Smooth muscle cell (in vitro differentiated cells): ENCODE measurements around the gene ADCK1. TPM values are rescaled to one million over a fixed set of nuclear protein-coding genes. Genes with fewer than 3 reads are reported as not detected.

Source experiments
- DNase-seq: peaks from one replicate; lab custom pipeline; 2025; ENCODE audit not compliant: unreplicated experiment; lab: John Stamatoyannopoulos, UW
- H2AFZ ChIP-seq: fragments of 200-600 bp; sonication (generic); 2 replicates; pipeline ENCODE4 v1.6.0; 2016; ENCODE audit warnings: antibody characterized with exemption, low read depth, mild to moderate bottlenecking
- H3F3A ChIP-seq: fragments of 200-600 bp; sonication (generic); 2 replicates; pipeline ENCODE4 v1.6.0; 2017; ENCODE audit warnings: antibody characterized with exemption, low read depth
- H3K27ac ChIP-seq: fragments of 200-600 bp; sonication (generic); 2 replicates; pipeline ENCODE4 v1.5.1; 2016; ENCODE audit warnings: low read depth, mild to moderate bottlenecking
- H3K27me3 ChIP-seq: fragments of 200-600 bp; sonication (generic); 2 replicates; pipeline ENCODE4 v1.6.1; 2016; ENCODE audit warnings: low read depth, mild to moderate bottlenecking
- H3K36me3 ChIP-seq: fragments of 200-600 bp; sonication (generic); 2 replicates; pipeline ENCODE4 v1.5.1; 2016; ENCODE audit warnings: low read depth
- H3K4me1 ChIP-seq: fragments of 200-600 bp; sonication (generic); 2 replicates; pipeline ENCODE4 v1.5.1; 2016; ENCODE audit warnings: low read depth
- H3K4me2 ChIP-seq: fragments of 200-600 bp; sonication (generic); 2 replicates; pipeline ENCODE4 v1.6.0; 2016; ENCODE audit warnings: mild to moderate bottlenecking
- H3K4me3 ChIP-seq: fragments of 200-600 bp; sonication (generic); 2 replicates; pipeline ENCODE4 v1.5.1; 2016; ENCODE audit warnings: mild to moderate bottlenecking
- H3K79me2 ChIP-seq: fragments of 200-600 bp; sonication (generic); 2 replicates; pipeline ENCODE4 v1.6.0; 2016; ENCODE audit warnings: low read depth, mild to moderate bottlenecking
- H3K9ac ChIP-seq: fragments of 200-600 bp; sonication (generic); 2 replicates; pipeline ENCODE4 v1.6.0; 2016; ENCODE audit warnings: low read depth
- H3K9me3 ChIP-seq: fragments of 200-600 bp; sonication (generic); replicated peaks from 2 replicates; pipeline ENCODE4 v1.5.1; 2016; ENCODE audit warnings: low read depth
- H4K20me1 ChIP-seq: fragments of 200-600 bp; sonication (generic); 2 replicates; pipeline ENCODE4 v1.6.0; 2016; ENCODE audit warnings: low read depth
- WGBS: methylation state at CpG from one replicate; pipeline ENCODE4 v1.1.7; 2016; ENCODE audit warnings: low lambda C conversion rate; 5-methylcytosine and 5-hydroxymethylcytosine counted together
- polyA plus RNA-seq: library from polyadenylated mRNA; unstranded; fragments of >200 nt; fragmentation: Nextera tagmentation; extraction: Ambion mirVana; gene quantifications from 2 replicates; pipeline ENCODE4 v1.2.1, GENCODE V29; 2016
- total RNA-seq: library from RNA; depleted of rRNA; stranded (reverse); fragments of >200 nt; gene quantifications from 2 replicates; pipeline ENCODE4 v1.2.3, GENCODE V29; 2014
- TF ChIP-seq, protein P1 (sequence below): fragments of 200-600 bp; sonication (generic); IDR thresholded peaks from 2 replicates; pipeline ENCODE4 v1.5.1; 2017; ENCODE audit warnings: borderline replicate concordance, mild to moderate bottlenecking, antibody characterized with exemption; ENCODE audit not compliant: insufficient read depth, poor library complexity, severe bottlenecking

ADCK1 gene
- total and polyA plus RNA-seq, 2 experiments from 2014 or later, result 4.2 to 5.1 TPM

DNA sequence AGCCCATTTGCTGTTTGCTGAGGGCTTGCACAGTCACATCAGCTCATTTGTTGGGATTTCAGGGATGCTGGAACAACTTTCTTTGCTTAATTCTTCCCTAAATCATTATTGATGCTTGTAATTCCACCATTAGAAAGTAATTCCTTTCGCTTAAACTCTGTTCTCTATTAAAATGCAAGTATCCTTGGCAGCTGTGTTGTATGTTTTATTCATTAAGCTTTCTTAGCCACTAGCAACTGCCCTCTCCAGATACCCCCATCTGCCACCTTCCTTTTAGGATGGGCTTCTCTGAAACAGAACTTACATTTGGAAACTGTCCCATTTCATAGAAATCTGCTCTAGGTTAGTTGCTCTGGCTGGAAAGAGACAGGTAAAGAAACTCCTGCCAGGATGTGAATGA, 43.7 kb downstream of the ADCK1 start:
- H3K4me2 ChIP-seq, result no peak overlapping the region
- DNase-seq, result no peak
- H3K4me1 ChIP-seq, result no peaks in the 10 kb centered on the region
- H3K27me3 ChIP-seq, result no peaks in the 10 kb centered on the region
- H2AFZ ChIP-seq, result no peak overlapping the region
- no peaks in the 10 kb centered on the region for H3K79me2 ChIP-seq
- no peaks in the 10 kb centered on the region for H3F3A ChIP-seq
- H3K9ac ChIP-seq, result no peak overlapping the region
- TF ChIP-seq, protein P1, sequence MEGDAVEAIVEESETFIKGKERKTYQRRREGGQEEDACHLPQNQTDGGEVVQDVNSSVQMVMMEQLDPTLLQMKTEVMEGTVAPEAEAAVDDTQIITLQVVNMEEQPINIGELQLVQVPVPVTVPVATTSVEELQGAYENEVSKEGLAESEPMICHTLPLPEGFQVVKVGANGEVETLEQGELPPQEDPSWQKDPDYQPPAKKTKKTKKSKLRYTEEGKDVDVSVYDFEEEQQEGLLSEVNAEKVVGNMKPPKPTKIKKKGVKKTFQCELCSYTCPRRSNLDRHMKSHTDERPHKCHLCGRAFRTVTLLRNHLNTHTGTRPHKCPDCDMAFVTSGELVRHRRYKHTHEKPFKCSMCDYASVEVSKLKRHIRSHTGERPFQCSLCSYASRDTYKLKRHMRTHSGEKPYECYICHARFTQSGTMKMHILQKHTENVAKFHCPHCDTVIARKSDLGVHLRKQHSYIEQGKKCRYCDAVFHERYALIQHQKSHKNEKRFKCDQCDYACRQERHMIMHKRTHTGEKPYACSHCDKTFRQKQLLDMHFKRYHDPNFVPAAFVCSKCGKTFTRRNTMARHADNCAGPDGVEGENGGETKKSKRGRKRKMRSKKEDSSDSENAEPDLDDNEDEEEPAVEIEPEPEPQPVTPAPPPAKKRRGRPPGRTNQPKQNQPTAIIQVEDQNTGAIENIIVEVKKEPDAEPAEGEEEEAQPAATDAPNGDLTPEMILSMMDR, result no peak
- no peak overlapping the region for H3K4me3 ChIP-seq
- H3K36me3 ChIP-seq, result no peaks in the 10 kb centered on the region
- 100% methylated on average over 1 of the region's 1 CpG for WGBS
- no peaks in the 10 kb centered on the region for H4K20me1 ChIP-seq
- no peaks in the 10 kb centered on the region for H3K9me3 ChIP-seq
- H3K27ac ChIP-seq, result no peak overlapping the region

DNA sequence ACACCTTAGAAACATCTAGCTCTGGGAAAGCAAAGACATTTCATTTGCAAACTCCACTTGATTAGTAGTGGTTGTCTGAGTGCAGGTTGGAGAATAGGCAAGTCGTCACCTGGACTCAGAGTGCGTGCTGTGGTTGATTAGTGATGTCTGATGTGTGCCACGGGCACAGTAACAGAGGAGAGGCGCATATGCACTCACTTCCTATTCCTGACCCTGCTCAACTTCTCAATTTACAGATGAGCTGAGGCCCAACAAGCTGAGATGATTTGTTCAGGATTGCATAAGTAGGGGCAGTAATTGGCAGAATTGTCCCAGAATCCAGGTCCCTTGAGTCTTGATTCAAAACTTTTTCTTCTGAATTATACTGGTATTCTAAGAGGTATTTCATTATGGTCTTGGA, 44.9 kb downstream of the ADCK1 start:
- Histone ChIP-seq H3K27me3 (no peaks in the 10 kb centered on the region), H3F3A (no peaks in the 10 kb centered on the region), H2AFZ (no peak overlapping the region), H3K4me1 (no peaks in the 10 kb centered on the region), H3K27ac (no peak overlapping the region), H3K79me2 (no peaks in the 10 kb centered on the region), H4K20me1 (no peaks in the 10 kb centered on the region), H3K4me2 (no peak overlapping the region), H3K4me3 (no peak overlapping the region), H3K36me3 (no peaks in the 10 kb centered on the region), H3K9me3 (no peaks in the 10 kb centered on the region), H3K9ac (no peak overlapping the region)
- 87% methylated on average over 4 of the region's 4 CpGs for WGBS
- TF ChIP-seq, protein P1, result no peak
- DNase-seq, result no peak

DNA sequence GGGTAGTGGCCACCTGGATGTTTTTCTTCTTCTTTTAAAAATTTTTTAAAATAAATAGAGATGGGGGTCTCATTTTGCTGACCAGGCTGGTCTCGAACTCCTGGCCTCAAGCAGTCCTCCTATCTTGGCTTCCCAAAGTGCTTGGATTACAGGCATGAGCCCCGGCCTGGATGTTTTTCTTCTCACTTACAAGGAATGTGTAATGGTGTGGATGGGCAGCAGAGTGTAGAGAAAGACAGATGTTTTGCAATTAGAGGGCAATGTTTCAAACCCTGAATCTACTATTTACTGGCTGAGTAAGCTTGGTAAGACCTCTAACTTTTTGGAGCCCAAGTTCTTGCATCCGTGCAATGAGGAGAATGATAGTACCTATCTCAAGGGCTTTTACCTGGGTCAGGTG, 48.1 kb downstream of the ADCK1 start:
- H3K79me2 ChIP-seq, result no peaks in the 10 kb centered on the region
- no peaks in the 10 kb centered on the region for H3K4me1 ChIP-seq
- no peak overlapping the region for H2AFZ ChIP-seq
- no peak overlapping the region for H3K9ac ChIP-seq
- WGBS, result 86% methylated on average over 3 of the region's 3 CpGs
- TF ChIP-seq, protein P1, result no peak
- H3K4me2 ChIP-seq, result no peak overlapping the region
- no peak overlapping the region for H3K4me3 ChIP-seq
- no peaks in the 10 kb centered on the region for H4K20me1 ChIP-seq
- no peaks in the 10 kb centered on the region for H3K27me3 ChIP-seq
- H3K36me3 ChIP-seq, result no peaks in the 10 kb centered on the region
- H3K27ac ChIP-seq, result no peak overlapping the region
- no peak for DNase-seq
- H3F3A ChIP-seq, result no peaks in the 10 kb centered on the region
- no peaks in the 10 kb centered on the region for H3K9me3 ChIP-seq

DNA sequence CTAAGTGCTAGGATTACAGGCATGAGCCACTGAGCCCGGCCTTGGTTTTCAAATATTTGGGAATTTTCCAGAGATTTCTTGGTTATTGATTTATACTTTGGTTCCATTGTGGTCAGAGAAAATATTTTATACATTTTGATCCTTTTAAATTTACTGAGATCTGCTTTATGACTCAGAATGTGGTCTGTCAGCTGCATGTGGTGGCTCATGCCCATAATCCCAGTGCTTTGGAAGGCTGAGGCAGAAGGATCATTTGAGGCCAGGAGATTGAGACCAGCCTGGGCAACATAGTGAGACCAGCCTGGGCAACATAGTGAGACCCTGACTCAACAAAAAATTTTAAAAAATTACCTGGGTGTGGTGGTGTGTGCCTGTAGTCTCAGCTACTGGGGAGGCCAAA, 49.8 kb downstream of the ADCK1 start:
- no peaks in the 10 kb centered on the region for H4K20me1 ChIP-seq
- TF ChIP-seq, protein P1, result no peak
- no peaks in the 10 kb centered on the region for H3K36me3 ChIP-seq
- no peaks in the 10 kb centered on the region for H3K27me3 ChIP-seq
- H2AFZ ChIP-seq, result no peak overlapping the region
- H3K9me3 ChIP-seq, result no peaks in the 10 kb centered on the region
- H3K4me1 ChIP-seq, result no peaks in the 10 kb centered on the region
- H3K9ac ChIP-seq, result no peak overlapping the region
- H3K4me2 ChIP-seq, result no peak overlapping the region
- H3K27ac ChIP-seq, result no peak overlapping the region
- no peaks in the 10 kb centered on the region for H3K79me2 ChIP-seq
- no peak for DNase-seq
- H3K4me3 ChIP-seq, result no peak overlapping the region
- 69% methylated on average over 1 of the region's 1 CpG for WGBS
- no peaks in the 10 kb centered on the region for H3F3A ChIP-seq
